ENCODE measurements around the gene SH3GL2. TPM values are rescaled to one million over a fixed set of nuclear protein-coding genes. Genes with fewer than 3 reads are reported as not detected.

The SH3GL2 gene
- total and polyA plus RNA-seq, 2 donors (not counting 3 experiments of a cell fraction or from before 2014, with no cell fraction given) = 0.12 TPM; not detected in 1

GRCh38 chr9:17760250-17760649 lies 181.4 kb downstream of the SH3GL2 start:
- CTCF ChIA-PET = no interaction called here
- DNase-seq (ENCODE audit: low read depth, low spot score) (no peak), FAIRE-seq (no peak)
- intact Hi-C loops (cut with micrococcal nuclease) = no loop called here
- H3K4me3 ChIP-seq (replicated peaks in 1 of 3; ENCODE audit: insufficient read depth in 1 of 3, low read depth in 1 of 3, low read length in 3 of 3) = no peak overlapping the region
- no peaks in the 10 kb centered on the region for H3K9me3 ChIP-seq (replicated peaks; ENCODE audit: control insufficient read depth, insufficient read depth, low read length)
- H3K27ac ChIP-seq (ENCODE audit: insufficient read depth, low read depth, low read length) = no peak overlapping the region
- no peaks in the 10 kb centered on the region for H3K4me1 ChIP-seq (ENCODE audit: control insufficient read depth, extremely low read depth, insufficient read depth, low read length)
- no peak overlapping the region for H3K9ac ChIP-seq (replicated peaks; ENCODE audit: extremely low read depth, insufficient read depth, low read length)
- H3K27me3 ChIP-seq (ENCODE audit: control insufficient read depth in 2 of 2, insufficient read depth in 2 of 2, low read length in 2 of 2) = no peaks in the 10 kb centered on the region
- POLR2A ChIA-PET = no interaction called here
- no TSS peak for BruUV-seq (replicated peaks)
- no peak overlapping the region for H3K4me2 ChIP-seq (ENCODE audit: insufficient read depth, low read length)
- H2AFZ ChIP-seq (ENCODE audit: low read depth, low read length) = no peak overlapping the region
- TF ChIP-seq POLR2A (IDR thresholded peaks at IDR 0.05; ENCODE audit: low read depth, low read length) (no peak), MYC (IDR thresholded peaks at IDR 0.05; ENCODE audit: low read depth, low read length) (no peak), POLR2AphosphoS5 (IDR thresholded peaks at IDR 0.05; ENCODE audit: insufficient read depth, low read depth, low read length) (no peak), FOS (IDR thresholded peaks at IDR 0.05; ENCODE audit: borderline replicate concordance, insufficient read depth, low read length) (no peak)
- no peaks in the 10 kb centered on the region for H3K36me3 ChIP-seq (ENCODE audit: control insufficient read depth in 2 of 2, extremely low read depth in 1 of 2, insufficient read depth in 2 of 2, low read length in 2 of 2)
- H4K20me1 ChIP-seq (replicated peaks; ENCODE audit: control insufficient read depth, extremely low read depth, insufficient read depth, low read length) = no peaks in the 10 kb centered on the region
- no peaks in the 10 kb centered on the region for H3K79me2 ChIP-seq (ENCODE audit: control insufficient read depth, insufficient read depth, low read length)
- no peaks in the 10 kb centered on the region for H3K9me1 ChIP-seq (replicated peaks; ENCODE audit: control insufficient read depth, extremely low read depth, insufficient read depth, low read length)
- dilution Hi-C loops (cut with MboI; ENCODE audit: extremely low pct_ligation_motif_present, low sequenced_read_pairs) = no loop called here

- Histone ChIP-seq H2AFZ (ENCODE audit: low read depth, low read length) (no peak overlapping the region), H3K27me3 (ENCODE audit: control insufficient read depth in 2 of 2, insufficient read depth in 2 of 2, low read length in 2 of 2) (no peaks in the 10 kb centered on the region), H3K27ac (ENCODE audit: insufficient read depth, low read depth, low read length) (no peak overlapping the region), H3K79me2 (ENCODE audit: control insufficient read depth, insufficient read depth, low read length) (no peaks in the 10 kb centered on the region), H3K4me1 (ENCODE audit: control insufficient read depth, extremely low read depth, insufficient read depth, low read length) (no peaks in the 10 kb centered on the region), H4K20me1 (replicated peaks; ENCODE audit: control insufficient read depth, extremely low read depth, insufficient read depth, low read length) (no peaks in the 10 kb centered on the region), H3K9me3 (replicated peaks; ENCODE audit: control insufficient read depth, insufficient read depth, low read length) (no peaks in the 10 kb centered on the region), H3K36me3 (ENCODE audit: control insufficient read depth in 2 of 2, extremely low read depth in 1 of 2, insufficient read depth in 2 of 2, low read length in 2 of 2) (no peaks in the 10 kb centered on the region), H3K9me1 (replicated peaks; ENCODE audit: control insufficient read depth, extremely low read depth, insufficient read depth, low read length) (no peaks in the 10 kb centered on the region), H3K9ac (replicated peaks; ENCODE audit: extremely low read depth, insufficient read depth, low read length) (no peak overlapping the region), H3K4me3 (replicated peaks in 1 of 3; ENCODE audit: insufficient read depth in 1 of 3, low read depth in 1 of 3, low read length in 3 of 3) (no peak overlapping the region), H3K4me2 (ENCODE audit: insufficient read depth, low read length) (no peak overlapping the region)
- intact Hi-C loops (cut with micrococcal nuclease) = no loop called here
- ChIA-PET POLR2A (interaction anchor here (0.7 kb wide), 1 partner anchor 530 kb away, joined by 3 read pairs; no protein-coding TSS in a partner anchor), CTCF (no interaction called here)
- TF ChIP-seq MYC (IDR thresholded peaks at IDR 0.05; ENCODE audit: low read depth, low read length) = no peak
- no peak for TF ChIP-seq GATA2 (IDR thresholded peaks at IDR 0.05; ENCODE audit: insufficient read depth, insufficient read length, low read depth, low read length)
- no peak for TF ChIP-seq MAX (IDR thresholded peaks at IDR 0.05; ENCODE audit: insufficient read depth, insufficient read length)
- no TSS peak for BruUV-seq (replicated peaks)
- DNase-seq (ENCODE audit: low read depth, low spot score) = no peak
- dilution Hi-C loops (cut with MboI; ENCODE audit: extremely low pct_ligation_motif_present, low sequenced_read_pairs) = no loop called here
- FAIRE-seq = no peak
Measured at GRCh38 chr9:17761984-17762676, 183.3 kb downstream of the SH3GL2 start.
